NCI-H2029 treated with DMSO at 0.1 percent for 48 hours (cell line): ENCODE measurements around the gene PRKCA.
A peak's percentile ranks its signal among the peaks of the same experiment; 100 is the strongest.
"Not testable (repeated sequence)": the region's sequence is repeated elsewhere in the genome, so short reads cannot be mapped to it uniquely, and the experiment has no call there.

Experiments used
- DNase-seq: peaks from one replicate; lab custom pipeline; 2025; lab: John Stamatoyannopoulos, UW

Gene PRKCA

DNA sequence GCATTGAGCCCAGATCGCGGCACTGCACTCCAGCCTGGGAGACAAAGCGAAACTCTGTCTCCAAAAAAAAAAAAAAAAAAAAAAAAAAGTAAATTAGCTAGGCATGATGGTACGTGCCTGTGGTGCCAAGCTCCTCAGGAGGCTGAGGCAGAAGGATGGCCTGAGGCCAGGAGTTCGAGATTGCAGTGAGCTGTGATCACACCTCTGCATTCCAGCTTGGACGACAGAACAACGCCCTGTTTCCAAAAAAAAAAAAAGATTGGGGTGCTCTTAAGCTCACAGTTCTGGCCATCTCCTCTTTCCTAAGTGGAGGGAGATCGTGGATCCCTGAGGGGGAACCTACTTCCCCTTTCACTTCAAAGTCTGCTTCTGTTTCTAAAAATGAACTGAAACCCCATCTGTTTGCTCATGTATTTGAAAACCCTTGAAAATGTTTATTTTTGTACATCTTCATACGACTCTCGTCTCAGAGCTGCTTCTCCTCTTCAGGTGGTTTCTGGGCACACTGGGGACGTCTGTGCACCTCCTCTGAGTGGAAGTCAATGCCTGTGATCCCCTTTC lies 138.8 kb downstream of the PRKCA start:
- peak; percentile 15 for DNase-seq

GRCh38 chr17:66443166-66443565 lies 140.8 kb downstream of the PRKCA start:
- DNase-seq, result no peak

- DNase-seq, result no peak
These were observed 141.2 kb downstream of the PRKCA start for GRCh38 chr17:66443606-66444005.

GRCh38 chr17:66444031-66444430 lies 141.6 kb downstream of the PRKCA start:
- peak; percentile 17 for DNase-seq

DNA sequence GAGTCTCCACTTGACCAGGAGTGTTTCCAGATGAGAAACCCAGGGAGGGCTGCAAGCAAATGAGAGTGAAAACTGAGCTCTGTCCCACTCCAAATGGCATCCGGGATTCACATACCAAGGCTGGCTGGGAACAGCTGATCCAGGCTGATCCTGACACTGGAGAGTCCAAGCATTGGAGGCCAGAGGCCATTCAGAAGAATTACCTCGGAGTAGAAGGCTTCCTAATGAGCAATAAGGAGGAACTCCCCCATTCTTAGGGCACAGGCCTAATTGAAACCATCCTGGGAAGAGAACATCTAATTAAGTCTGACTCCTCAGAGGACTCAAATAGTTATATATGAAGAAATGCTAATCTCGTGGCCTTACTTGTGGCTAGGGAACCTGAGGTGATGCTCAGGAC lies 142.8 kb downstream of the PRKCA start:
- no peak for DNase-seq

GRCh38 chr17:66446419-66446818 lies 144.0 kb downstream of the PRKCA start:
- no peak for DNase-seq

DNA sequence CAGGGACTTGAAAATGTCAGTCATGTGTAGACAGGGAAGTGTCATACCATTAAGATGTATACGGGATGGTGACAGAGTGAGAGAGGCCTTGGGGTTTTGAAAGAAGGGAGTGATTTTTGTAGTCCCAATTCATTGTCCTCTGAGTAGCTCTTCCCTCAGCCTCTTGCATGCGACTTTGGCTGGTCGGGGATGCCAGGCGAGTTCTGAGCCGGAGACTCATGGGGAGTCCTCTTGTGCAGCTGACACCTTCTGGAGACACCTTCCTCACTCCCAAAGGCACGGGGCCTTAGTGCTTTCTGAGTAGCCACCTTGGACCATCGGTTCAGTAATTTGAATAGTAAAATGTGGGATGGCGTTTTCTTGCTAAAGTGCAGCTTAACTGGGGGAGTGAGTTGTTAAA lies 144.7 kb downstream of the PRKCA start:
- DNase-seq, result no peak

GRCh38 chr17:66448026-66448639 lies 145.7 kb downstream of the PRKCA start:
- no peak for DNase-seq

DNA sequence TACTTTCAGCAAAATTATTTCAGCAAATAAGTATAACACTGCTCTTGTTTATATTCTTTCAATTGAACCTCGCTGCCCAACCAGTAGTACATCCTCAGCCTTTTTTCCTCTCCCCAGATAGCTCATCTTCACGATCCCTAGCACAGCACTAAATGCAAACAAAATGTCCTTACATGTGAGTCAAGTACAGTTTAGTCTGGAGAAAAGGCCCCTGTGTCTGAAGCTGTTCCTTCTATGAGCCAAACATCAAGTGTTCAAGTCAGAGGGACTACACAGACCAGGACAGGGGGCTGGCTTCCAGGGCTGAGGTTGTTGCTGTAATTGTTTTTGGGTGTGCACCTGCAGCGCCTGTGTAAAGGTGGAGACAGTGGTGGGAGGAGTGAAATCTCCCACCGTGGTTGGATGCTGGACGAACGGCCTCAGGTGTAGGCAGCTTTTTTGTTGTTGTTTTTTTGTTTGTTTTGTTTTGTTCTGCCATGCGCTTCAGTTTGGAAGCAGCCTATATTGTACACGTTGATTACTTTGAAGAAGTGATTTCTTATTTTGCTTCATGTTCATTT lies 147.1 kb downstream of the PRKCA start:
- no peak for DNase-seq

DNA sequence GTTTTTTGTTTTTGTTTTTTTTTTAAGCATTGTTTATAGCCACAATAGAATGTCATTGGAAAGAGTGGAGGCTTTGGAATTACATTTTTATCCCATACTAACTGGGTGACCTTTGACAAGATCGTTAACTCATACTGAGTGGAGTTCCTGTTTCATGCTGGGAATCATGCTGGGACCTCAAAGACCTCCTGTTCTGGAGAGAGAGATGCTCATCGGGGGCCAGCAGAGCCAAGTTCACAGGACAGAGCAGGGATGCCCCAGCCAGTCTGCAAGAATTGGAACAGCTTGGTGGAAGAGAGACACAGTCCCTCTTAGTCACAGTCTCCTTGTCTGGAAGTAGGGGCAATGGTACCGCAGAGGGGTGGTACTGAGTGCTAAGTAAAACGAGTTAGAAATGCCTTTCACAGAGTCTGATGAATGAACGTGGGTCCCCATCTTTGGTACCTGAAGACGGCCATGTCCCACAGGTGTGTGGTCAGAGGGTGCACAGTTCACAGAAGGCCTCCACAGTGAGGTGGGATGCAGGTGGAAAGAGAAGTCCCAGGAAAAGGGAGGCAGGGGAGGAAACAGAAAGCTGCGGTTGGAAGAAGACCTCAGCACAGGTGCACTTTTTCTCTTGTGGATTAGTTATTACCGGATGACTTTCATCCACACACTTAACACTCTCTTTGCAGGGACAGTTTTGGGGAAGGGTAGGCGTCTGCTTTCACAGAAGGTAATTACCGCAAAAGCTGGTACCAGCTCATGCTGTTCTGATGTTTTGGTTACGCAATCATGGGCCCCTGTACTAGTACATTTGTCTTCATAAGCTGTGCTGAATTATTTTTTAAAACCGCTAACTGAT lies 147.8 kb downstream of the PRKCA start:
- no peak for DNase-seq

DNA sequence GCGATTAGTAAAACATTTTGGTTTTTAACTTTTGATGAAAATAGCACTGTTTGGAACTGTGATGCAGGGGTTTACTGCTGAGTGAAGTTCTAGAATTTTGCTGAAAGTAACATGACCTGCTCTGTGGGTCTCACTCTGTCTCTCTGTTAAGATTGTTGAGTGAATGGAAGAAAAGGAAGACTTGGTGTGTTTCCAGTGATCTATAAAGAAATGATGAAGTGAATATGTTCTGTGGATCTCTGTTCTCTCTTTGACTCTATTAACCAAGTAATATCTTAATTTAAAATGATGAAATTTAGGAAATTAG lies 148.4 kb downstream of the PRKCA start:
- DNase-seq, result no peak

- DNase-seq, result no peak
These were observed 149.1 kb downstream of the PRKCA start for GRCh38 chr17:66451188-66452149.

DNA sequence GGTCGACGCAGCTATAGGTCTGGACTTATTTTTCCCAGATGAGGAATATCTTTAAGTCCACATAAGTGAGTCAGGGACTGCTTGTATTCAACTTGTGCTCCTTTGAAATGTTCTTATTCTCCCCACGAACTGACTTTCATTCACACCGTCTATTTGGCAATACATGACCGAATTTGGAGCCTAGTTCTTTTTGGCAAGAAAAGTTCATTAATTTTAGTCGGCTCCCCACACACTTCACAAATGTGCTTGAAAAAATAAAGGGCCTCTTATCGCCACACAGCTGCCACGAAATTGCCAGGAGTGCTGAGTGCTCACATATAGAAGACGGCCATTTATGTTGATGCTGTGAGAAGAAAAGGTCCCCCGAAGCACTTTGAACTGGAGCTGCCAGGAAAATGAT lies 152.6 kb downstream of the PRKCA start:
- no peak for DNase-seq

GRCh38 chr17:66457499-66457898 lies 155.1 kb downstream of the PRKCA start:
- DNase-seq, result not testable (repeated sequence)

DNA sequence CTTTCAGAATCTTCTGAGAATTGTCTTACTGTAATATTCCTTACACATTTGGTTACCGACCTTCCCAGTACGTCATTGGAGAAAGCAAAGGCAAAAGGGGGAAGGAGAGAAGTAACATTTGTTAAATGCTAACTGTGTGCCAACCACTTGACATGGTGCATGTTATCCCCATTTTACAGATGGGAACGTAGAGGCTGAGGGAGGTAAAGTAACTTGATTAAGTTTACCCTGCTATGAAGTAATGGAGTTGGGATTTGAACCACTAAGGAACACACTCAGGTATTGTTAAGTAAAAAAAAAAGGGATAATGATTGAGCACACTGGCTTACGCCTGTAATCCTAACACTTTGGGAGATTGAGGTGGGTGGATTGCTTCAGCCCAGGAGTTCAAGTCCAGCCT lies 156.4 kb downstream of the PRKCA start:
- DNase-seq, result no peak

DNA sequence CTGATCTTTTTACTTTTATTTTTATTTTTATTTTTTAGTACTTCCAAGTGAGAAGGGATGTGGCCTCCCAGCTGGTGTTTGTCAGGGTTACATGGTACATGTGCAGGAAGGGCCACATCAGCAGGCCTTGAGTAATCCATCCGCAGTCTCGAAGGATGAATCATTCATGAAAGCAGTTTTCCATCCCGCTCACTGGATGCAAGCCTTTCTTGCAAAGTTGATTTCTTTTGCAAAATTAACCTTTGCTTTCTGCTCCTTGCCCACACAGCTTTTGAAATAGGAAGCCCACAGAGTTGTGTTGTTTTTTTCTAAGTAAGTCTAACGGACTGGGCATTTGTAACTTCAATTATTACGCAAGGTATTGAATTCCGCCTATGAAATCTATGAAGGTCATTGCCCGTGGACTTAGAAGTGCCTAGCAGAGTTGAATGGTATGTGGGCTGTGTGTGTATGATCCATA lies 157.4 kb downstream of the PRKCA start:
- no peak for DNase-seq

DNA sequence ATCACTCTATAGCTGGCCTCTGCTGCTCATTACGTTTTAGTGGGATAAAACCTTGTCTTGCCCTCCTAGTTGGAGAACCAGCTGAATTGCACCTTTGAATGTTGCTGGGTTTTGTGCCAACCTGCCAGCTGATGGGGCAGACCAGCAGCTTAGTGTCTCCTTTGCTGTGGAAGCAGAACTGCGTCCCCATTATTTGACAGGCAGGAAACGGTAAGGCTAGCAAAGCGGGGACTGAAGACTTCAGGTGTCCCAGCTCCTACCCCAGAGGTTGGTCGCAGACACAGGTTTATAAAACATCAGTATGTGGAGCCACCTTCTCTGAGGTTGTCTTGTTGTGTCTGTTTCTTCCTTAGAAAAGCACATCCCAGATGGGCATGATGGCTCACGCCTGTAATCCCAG lies 158.1 kb downstream of the PRKCA start:
- no peak for DNase-seq

DNA sequence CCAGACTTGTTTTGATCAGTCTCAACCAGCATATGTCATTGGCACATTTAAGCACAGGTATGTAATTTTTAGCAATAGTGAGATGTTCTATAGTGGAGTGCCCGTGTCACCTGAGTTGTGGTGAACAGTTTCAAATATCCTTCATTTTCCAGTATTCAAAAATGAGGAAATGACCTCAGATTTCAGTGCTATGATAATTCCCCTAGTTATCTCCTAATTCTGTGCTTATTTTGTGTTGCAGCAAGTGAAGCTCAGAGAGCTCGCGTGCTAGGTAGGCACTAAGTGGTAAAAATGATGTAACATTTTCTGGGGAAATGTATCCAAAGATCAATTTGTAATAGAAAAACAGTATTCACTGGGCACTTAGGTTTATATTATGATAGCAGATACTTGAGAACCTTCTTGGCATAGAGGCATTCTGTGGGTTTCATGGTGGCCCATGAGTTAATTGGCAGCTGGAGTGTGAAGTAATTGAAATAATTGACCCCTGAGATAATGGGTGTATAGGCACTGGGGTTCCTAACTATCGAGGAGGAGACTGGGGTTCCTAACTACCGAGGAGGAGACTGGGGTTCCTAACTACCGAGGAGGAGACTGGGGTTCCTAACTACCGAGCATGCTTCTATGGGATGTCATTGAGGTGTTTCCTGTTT lies 159.1 kb downstream of the PRKCA start:
- DNase-seq, result no peak

- DNase-seq, result no peak
These were observed 159.6 kb downstream of the PRKCA start for GRCh38 chr17:66462010-66462409.

DNA sequence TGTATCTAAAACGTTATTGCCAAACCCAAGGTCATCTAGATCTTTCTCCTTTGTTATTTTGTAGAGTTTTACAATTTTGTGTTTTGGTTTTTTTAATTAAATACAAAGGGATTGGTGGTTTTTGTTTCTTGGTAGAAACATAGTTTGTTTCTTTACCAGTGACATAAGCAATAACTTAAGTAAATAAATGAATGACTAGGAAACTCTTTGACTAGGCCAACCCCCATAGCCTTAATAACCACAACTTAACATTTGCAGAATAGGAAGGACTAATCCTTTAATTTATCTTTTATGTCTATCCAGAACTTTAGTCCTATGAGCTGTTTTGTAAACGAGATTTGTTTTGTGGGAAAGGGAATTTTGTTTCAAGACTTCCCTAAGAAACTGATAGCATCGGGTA lies 162.5 kb downstream of the PRKCA start:
- no peak for DNase-seq

GRCh38 chr17:66465701-66466100 lies 163.3 kb downstream of the PRKCA start:
- DNase-seq, result no peak
